ENCODE measurements around the gene ANTKMT.

ANTKMT gene

DNA sequence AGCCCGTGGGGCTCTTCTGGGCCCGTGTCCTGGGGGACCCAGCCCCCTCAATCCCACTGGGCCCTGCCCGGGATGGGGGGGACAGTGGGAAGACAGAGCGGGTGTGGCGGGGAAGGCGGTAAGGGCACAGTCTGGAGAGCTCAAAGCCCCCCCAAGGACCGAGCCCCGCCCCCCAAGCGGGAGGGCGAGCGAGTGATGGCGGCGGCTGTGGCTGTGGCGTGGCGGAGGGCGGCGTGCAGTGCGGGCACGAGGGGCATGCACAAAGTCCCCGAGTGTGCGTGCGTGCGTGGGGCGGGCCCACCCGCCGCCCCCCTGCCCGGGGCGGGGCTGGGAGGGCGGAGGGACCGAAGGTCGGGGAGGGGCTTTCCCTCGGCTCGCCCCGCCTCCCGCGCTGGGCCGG is 27.2 kb upstream of the ANTKMT start:
- in situ Hi-C loops (cut with MboI; ENCODE audit: low pct_unique_long_range_greater_than_20kb, low sequenced_read_pairs, unreplicated experiment), result no loop called here
- TF ChIP-seq, protein P1, sequence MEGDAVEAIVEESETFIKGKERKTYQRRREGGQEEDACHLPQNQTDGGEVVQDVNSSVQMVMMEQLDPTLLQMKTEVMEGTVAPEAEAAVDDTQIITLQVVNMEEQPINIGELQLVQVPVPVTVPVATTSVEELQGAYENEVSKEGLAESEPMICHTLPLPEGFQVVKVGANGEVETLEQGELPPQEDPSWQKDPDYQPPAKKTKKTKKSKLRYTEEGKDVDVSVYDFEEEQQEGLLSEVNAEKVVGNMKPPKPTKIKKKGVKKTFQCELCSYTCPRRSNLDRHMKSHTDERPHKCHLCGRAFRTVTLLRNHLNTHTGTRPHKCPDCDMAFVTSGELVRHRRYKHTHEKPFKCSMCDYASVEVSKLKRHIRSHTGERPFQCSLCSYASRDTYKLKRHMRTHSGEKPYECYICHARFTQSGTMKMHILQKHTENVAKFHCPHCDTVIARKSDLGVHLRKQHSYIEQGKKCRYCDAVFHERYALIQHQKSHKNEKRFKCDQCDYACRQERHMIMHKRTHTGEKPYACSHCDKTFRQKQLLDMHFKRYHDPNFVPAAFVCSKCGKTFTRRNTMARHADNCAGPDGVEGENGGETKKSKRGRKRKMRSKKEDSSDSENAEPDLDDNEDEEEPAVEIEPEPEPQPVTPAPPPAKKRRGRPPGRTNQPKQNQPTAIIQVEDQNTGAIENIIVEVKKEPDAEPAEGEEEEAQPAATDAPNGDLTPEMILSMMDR (IDR thresholded peaks at IDR 0.05; ENCODE audit: extremely low read depth, insufficient read depth, missing control alignments), result no peak

DNA sequence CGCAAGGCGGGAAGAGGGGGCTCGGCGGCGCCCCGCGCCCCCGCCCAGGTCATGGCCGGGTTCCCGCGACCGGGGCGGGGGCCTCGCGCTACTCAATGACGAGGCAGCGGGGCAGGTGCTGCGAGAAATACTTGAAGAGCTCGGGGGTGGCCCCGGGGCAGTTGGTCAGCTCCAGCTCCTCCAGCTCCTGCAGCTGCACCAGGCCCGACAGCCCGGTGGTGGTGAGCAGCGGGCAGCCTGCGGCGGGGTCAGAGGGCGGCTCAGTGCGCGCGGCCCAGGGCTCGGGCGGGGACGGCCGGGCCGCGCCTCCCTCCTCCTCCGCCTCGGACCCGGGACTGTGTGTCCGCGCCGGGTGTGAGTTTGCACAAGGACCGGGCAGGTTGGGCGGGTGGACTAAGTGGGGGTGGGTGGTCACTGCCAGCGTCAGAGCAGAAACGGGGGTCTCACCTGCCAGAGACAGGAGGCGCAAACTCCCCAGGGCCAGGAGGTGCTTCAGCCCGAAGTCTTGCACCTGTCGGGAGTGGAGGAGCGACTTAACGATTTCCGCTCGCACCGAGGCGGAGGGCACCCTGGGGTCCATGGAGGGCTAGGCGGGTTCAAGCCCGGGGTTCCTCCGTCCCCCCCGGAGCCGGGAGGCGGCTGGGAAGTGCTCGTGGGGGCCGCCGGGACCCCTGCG is 26.6 kb upstream of the ANTKMT start:
- in situ Hi-C loops (cut with MboI; ENCODE audit: low pct_unique_long_range_greater_than_20kb, low sequenced_read_pairs, unreplicated experiment), result no loop called here
- DNase-seq (ENCODE audit: low spot score), result no peak
- TF ChIP-seq, protein P1 (IDR thresholded peaks at IDR 0.05; ENCODE audit: extremely low read depth, insufficient read depth, missing control alignments), result no peak

More for the DNA sequence above, 27.2 kb upstream of the ANTKMT start:
- DNase-seq (ENCODE audit: low spot score), result no peak

DNA sequence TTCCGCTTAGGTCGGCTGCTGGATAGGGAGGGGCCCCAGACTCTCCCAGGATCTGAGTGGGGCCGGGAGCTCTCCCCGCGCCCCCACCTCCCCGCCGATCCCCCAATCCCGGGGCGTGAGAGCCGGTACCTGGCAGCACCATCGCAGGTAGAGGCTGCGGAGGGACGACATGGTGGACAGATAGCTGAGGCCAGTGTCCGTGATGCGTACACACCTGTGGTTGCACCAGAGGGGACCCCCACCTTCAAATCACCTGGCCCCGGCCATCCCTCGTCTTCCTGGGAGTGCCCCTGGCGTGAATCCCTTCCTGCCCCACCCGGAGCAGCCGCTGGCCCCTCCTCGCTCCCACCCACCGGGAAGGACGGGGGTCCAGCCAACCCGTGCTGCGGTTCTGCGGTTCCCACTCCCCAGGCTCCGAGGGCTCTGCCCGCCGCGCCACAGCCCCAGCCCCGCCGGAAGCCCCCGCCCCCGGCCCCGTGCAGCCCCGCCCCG is 26.0 kb upstream of the ANTKMT start:
- in situ Hi-C loops (cut with MboI; ENCODE audit: low pct_unique_long_range_greater_than_20kb, low sequenced_read_pairs, unreplicated experiment), result no loop called here

DNA sequence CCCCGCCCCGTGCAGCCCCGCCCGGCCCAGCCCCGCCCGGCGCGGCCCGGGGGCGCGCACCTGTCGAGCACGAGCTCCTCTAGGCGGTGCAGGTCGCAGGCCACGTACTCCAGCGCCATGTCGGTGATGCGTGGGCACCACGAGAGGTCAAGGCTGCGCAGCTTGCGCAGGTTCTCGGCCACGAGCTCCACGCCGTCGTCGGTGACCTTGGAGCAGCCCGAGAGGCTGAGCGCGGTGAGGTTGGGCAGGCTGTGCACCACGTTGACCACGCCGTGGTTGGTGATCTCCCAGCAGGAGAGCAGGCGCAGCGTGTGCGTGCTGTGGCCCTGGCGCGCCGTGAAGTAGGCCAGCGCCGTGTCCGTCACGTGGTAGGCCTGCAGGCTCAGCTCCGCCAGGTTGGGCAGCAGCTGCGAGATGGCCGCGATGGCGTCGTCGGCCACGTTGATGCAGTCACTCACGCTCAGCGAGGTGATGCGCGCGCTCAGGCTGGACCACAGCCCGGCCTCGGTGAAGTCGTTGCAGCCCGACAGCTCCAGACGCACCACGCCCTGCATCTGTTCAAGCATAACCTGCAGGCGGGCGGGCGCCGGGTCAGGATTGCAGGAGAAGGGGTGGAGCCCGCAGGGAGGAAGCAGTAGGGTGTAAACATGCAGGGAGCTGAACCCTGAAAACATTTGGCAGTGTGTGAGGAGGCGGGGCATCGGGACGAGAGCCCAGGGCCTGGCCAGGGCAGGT is 25.4 kb upstream of the ANTKMT start:
- TF ChIP-seq, protein P1 (IDR thresholded peaks at IDR 0.05; ENCODE audit: extremely low read depth, insufficient read depth, missing control alignments), result no peak
- peak; percentile 90 for DNase-seq (ENCODE audit: low spot score)
- in situ Hi-C loops (cut with MboI; ENCODE audit: low pct_unique_long_range_greater_than_20kb, low sequenced_read_pairs, unreplicated experiment), result no loop called here

More for the DNA sequence above, 26.0 kb upstream of the ANTKMT start:
- DNase-seq (ENCODE audit: low spot score), result no peak
- TF ChIP-seq, protein P1 (IDR thresholded peaks at IDR 0.05; ENCODE audit: extremely low read depth, insufficient read depth, missing control alignments), result no peak

DNA sequence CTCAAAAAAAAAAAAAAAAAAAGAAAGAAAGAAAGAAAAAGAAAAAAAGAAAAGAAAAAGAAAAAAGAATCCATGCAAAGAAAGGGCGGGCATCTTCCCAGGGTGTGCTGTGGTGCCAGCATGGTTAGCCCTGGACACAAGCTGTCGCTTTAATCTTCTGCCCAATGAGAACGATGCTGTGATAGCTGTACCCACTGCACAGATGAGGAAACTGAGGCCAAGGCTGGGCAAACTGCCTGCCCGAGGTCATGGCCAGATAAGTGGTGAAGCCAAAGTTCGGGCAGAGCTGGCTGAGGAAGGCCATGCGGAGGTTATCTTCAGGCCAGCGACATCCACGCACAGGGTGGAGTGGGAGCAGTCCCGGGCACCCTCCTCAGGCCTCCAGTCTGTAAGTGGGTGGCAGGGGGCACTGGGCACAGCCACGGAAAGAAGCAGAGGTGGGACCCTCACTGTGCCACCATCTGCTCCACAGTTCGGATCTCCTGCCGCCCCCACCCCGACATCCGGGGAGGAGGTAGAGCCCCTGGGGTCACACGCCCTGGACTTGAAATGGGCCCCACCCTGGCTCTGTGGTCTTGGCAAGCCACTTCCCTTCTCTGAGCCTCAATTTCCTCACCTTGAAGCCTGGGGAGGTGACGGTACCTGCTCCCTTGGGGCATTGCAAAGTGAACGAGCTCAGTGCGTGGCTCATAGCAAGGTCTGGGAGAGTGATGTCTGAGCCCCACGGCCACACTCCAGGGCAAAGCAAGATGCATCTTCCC is 21.9 kb upstream of the ANTKMT start:
- DNase-seq (ENCODE audit: low spot score), result no peak
- TF ChIP-seq, protein P1 (IDR thresholded peaks at IDR 0.05; ENCODE audit: extremely low read depth, insufficient read depth, missing control alignments), result no peak
- in situ Hi-C loops (cut with MboI; ENCODE audit: low pct_unique_long_range_greater_than_20kb, low sequenced_read_pairs, unreplicated experiment), result no loop called here
